Epithelial cell of esophagus (primary cell): ENCODE data around the gene CHD3.

Experiments
- DNase-seq: peaks from one replicate; pipeline ENCODE4 v3.0.0; 2010; ENCODE audit warnings: low read depth
- H3K4me3 ChIP-seq: 2 replicates; pipeline ENCODE4 v1.5.1; 2011; ENCODE audit warnings: mild to moderate bottlenecking, low read length, control low read depth
- TF ChIP-seq, protein P1 (sequence below): IDR thresholded peaks from 2 replicates; pipeline ENCODE4 v1.5.1; 2011; ENCODE audit warnings: low read depth, mild to moderate bottlenecking, low read length, control low read depth, inconsistent platforms; ENCODE audit not compliant: insufficient read depth; ENCODE audit errors: missing control alignments

Gene CHD3

DNA sequence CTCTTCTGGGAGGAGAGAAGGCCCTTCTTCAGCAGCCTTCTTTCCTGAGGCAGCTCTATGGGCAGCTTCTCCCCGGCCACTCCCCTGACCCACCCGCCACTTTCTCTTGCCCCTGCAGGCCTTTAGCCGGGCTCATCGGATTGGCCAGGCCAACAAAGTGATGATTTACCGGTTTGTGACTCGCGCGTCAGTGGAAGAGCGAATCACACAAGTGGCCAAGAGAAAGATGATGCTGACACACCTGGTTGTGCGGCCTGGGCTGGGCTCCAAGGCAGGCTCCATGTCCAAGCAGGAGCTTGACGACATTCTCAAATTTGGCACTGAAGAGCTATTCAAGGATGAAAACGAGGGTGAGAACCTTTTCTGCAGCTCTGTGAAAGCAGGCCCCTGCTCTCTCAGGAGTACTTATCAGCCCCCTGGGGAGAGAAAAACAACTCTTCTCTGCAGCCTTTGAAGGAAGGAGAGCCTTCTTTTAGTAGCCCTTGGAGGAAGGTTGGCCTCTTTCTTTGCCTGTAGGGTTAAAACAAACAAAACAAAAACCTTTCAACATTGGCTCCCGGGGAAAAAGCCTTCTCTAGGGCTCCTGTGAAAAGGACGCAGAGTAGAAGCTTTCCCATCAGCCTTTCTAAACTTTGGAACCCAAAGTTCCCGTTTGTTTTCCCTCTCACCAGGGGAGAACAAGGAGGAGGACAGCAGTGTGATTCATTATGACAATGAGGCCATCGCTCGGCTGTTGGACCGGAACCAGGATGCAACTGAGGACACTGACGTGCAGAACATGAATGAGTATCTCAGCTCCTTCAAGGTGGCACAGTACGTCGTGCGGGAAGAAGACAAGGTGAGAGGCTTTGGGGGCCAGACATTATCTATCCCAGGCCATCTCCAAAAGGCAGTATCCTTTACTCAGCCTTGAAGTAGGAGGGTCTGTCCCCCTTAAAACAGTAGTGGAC, 14.8 kb downstream of the CHD3 start:
- H3K4me3 ChIP-seq, result no peak overlapping the region
- TF ChIP-seq, protein P1, sequence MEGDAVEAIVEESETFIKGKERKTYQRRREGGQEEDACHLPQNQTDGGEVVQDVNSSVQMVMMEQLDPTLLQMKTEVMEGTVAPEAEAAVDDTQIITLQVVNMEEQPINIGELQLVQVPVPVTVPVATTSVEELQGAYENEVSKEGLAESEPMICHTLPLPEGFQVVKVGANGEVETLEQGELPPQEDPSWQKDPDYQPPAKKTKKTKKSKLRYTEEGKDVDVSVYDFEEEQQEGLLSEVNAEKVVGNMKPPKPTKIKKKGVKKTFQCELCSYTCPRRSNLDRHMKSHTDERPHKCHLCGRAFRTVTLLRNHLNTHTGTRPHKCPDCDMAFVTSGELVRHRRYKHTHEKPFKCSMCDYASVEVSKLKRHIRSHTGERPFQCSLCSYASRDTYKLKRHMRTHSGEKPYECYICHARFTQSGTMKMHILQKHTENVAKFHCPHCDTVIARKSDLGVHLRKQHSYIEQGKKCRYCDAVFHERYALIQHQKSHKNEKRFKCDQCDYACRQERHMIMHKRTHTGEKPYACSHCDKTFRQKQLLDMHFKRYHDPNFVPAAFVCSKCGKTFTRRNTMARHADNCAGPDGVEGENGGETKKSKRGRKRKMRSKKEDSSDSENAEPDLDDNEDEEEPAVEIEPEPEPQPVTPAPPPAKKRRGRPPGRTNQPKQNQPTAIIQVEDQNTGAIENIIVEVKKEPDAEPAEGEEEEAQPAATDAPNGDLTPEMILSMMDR, result no peak
- DNase-seq, result peak; percentile 66

DNA sequence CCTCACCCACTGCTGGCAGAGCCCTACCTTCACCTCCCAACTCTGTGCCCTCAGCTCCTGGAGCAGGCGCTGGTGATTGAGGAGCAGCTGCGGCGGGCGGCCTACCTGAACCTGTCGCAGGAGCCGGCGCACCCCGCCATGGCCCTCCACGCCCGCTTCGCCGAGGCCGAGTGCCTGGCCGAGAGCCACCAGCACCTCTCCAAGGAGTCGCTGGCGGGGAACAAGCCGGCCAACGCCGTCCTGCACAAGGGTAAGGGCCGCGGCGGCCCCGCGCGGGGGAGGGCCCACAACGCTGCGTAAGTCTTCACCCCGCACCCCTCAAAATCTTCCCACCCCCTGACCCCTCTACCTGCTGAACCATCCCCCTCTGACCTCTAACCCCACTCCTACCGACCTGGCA, 20.5 kb downstream of the CHD3 start:
- no peak overlapping the region for H3K4me3 ChIP-seq
- TF ChIP-seq, protein P1, result no peak
- no peak for DNase-seq

DNA sequence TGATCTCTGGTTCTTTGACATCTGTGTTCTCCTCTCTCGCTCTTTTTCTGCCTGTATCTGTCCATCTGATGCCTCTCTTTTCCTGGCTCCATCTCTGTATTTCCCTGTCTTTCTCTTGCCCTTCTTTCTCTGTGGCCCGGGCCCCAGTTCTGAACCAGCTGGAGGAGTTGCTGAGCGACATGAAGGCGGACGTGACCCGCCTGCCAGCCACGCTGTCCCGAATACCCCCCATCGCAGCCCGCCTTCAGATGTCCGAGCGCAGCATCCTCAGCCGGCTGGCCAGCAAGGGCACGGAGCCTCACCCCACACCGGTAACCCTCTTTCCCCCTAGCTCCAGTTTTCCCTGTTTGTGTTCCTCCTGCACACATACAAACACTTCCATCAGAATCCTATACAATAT, 21.7 kb downstream of the CHD3 start:
- TF ChIP-seq, protein P1, result no peak
- H3K4me3 ChIP-seq, result no peak overlapping the region
- no peak for DNase-seq

DNA sequence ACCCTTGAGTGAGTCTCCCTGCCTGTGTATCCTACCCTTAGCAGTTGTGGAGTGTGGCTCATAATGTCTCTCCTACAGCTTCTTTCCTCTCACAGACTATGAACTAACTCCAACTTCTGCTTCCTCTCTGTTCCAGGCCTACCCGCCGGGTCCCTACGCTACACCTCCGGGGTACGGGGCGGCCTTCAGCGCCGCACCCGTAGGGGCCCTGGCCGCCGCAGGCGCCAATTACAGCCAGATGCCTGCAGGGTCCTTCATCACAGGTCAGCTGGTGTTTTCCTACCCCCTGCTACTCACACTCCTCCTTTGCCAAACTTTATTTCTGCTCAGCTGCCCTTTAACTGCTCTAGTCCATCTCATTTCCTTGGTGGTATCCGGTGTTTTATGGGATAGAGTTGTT, 22.1 kb downstream of the CHD3 start:
- DNase-seq, result no peak
- TF ChIP-seq, protein P1, result no peak
- no peak overlapping the region for H3K4me3 ChIP-seq

DNA sequence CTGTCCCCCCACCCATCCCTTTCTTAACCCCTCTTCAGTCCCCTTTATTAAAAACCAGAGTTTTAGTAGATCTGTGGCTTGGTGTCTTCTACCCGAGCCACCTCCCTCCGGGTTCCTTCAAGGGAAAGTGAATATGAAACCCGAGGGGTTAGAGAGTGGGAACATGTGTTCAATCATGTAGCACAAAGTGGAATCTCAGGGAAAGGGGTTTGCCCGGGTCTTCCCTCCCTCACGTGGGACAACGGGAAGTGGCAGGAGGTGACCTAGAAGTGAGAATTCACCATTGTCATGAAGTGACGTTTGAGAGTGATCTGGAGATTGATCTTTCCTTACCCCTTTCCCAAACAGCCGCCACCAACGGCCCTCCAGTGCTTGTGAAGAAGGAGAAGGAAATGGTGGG, 22.5 kb downstream of the CHD3 start:
- DNase-seq, result no peak
- no peak overlapping the region for H3K4me3 ChIP-seq
- TF ChIP-seq, protein P1, result no peak

DNA sequence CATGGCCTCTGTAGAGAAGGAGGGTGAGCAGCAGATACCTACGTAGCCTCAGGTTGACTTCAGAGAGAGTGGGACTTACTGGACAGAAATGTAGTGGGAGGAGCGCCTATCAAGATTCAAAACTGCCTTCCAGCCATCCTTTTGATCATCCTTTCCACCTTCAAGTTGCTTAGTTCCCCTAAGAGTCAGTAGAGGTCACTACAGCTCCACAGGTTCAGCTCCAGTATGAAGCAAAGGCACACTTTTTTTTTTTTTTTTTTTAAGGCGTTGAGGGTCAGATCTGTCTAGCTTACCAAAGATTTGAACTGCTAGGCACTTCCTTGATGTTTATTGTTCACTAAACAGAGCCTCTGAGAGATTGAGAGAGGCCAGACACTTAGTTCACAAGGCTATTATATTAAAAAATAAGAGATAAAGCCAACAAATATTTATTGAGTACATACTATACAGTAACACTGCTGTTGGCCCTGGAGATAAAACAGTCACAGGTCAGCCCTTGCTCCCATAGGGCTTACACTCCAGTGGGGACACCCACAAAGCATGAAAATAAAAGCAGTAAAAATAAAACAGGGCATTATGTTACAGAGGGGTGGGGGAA, 24.4 kb downstream of the CHD3 start:
- DNase-seq, result peak; percentile 86
- no peak overlapping the region for H3K4me3 ChIP-seq
- TF ChIP-seq, protein P1, result peak; percentile 80
